Lower leg skin (tissue), 3 donors: ENCODE results near the gene TET2.

ENCODE experiments used
- POLR2A ChIP-seq, 2 donors: fragments of 450-650 bp; IDR thresholded peaks; one replicate each; pipeline ENCODE4 v1.6.1; 2016 to 2017; ENCODE audit warnings: antibody characterized with exemption in 2 of 2, mild to moderate bottlenecking in 1 of 2, moderate library complexity in 1 of 2
- TF ChIP-seq, protein P1 (sequence below), 3 donors: fragments of 450-650 bp; IDR thresholded peaks; one replicate each; pipeline ENCODE4 v1.5.1; 2016; ENCODE audit warnings: antibody characterized with exemption in 3 of 3, mild to moderate bottlenecking in 3 of 3, moderate library complexity in 2 of 3

DNA sequence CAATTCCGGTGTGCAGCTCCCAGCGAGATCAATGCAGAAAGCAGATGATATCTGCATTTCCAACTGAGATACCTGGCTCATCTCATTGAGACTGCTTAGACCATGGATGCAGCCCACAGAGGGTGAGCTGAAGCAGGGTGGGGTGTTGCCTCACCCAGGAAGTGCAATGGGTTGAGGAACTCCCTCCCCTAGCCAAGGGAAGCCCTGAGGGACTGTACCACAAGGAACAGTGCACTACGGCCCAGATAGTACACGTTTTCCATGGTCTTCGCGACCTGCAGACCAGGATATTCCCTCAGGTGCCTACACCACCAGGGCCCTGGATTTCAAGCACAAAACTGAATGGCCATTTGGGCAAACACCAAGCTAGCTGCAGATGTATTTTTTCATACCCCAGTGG lies 150.0 kb downstream of the TET2 start:
- TF ChIP-seq POLR2A (IDR thresholded peaks at IDR 0.05): no peak
- TF ChIP-seq, protein P1, sequence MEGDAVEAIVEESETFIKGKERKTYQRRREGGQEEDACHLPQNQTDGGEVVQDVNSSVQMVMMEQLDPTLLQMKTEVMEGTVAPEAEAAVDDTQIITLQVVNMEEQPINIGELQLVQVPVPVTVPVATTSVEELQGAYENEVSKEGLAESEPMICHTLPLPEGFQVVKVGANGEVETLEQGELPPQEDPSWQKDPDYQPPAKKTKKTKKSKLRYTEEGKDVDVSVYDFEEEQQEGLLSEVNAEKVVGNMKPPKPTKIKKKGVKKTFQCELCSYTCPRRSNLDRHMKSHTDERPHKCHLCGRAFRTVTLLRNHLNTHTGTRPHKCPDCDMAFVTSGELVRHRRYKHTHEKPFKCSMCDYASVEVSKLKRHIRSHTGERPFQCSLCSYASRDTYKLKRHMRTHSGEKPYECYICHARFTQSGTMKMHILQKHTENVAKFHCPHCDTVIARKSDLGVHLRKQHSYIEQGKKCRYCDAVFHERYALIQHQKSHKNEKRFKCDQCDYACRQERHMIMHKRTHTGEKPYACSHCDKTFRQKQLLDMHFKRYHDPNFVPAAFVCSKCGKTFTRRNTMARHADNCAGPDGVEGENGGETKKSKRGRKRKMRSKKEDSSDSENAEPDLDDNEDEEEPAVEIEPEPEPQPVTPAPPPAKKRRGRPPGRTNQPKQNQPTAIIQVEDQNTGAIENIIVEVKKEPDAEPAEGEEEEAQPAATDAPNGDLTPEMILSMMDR (IDR thresholded peaks at IDR 0.05): no peak
